ENCODE data around the gene DCBLD2.

- TF ChIP-seq CTCF (conservative IDR thresholded peaks at IDR 0.05; ENCODE audit: low read length) = no peak
- no peak for TF ChIP-seq EZH2phosphoT487 (IDR thresholded peaks at IDR 0.05; ENCODE audit: borderline replicate concordance, low read depth, low read length)
Observed at GRCh38 chr3:98890965-98891910, 10.3 kb downstream of the DCBLD2 start.

Measured in OCI-LY7 (cell line).